Gastrocnemius medialis (tissue), 4 donors: Measurements from ENCODE around the gene COX10.
"Not testable (repeated sequence)": the region's sequence is repeated elsewhere in the genome, so short reads cannot be mapped to it uniquely, and the experiment has no call there.

Source experiments
- CTCF ChIP-seq, 5 experiments: fragments of 450-650 bp in 3 of 5; fragments of 200-600 bp in 2 of 5; sonication (generic) in 2 of 5; IDR thresholded peaks in 4 of 5; conservative IDR thresholded peaks in 1 of 5; 1 replicate in 4 of 5; 2 replicates in 1 of 5; pipeline ENCODE4 v1.5.1; 2016 to 2019; ENCODE audit warnings: antibody characterized with exemption in 5 of 5, mild to moderate bottlenecking in 3 of 5, moderate library complexity in 3 of 5
- POLR2A ChIP-seq, 2 donors: fragments of 450-650 bp; IDR thresholded peaks; one replicate each; pipeline ENCODE4 v1.6.1; 2017; ENCODE audit warnings: antibody characterized with exemption in 2 of 2, mild to moderate bottlenecking in 2 of 2, moderate library complexity in 2 of 2

GRCh38 chr17:14231187-14231586 lies 161.9 kb downstream of the COX10 start:
- TF ChIP-seq CTCF (IDR thresholded peaks at IDR 0.05 in 4 of 5, conservative IDR thresholded peaks at IDR 0.05 in 1 of 5); POLR2A (IDR thresholded peaks at IDR 0.05): not testable (repeated sequence)
